HG03565 (cell line): ENCODE measurements around the gene MBTPS2.
"Not testable (repeated sequence)": the region's sequence is repeated elsewhere in the genome, so short reads cannot be mapped to it uniquely, and the experiment has no call there.

Source experiments
- ATAC-seq: cut with Tn5 transposase; IDR thresholded peaks from one replicate; pipeline ENCODE4 v1.9.1; 2021; ENCODE audit warnings: mild to moderate bottlenecking, moderate library complexity; ENCODE audit not compliant: unreplicated experiment

MBTPS2 gene

DNA sequence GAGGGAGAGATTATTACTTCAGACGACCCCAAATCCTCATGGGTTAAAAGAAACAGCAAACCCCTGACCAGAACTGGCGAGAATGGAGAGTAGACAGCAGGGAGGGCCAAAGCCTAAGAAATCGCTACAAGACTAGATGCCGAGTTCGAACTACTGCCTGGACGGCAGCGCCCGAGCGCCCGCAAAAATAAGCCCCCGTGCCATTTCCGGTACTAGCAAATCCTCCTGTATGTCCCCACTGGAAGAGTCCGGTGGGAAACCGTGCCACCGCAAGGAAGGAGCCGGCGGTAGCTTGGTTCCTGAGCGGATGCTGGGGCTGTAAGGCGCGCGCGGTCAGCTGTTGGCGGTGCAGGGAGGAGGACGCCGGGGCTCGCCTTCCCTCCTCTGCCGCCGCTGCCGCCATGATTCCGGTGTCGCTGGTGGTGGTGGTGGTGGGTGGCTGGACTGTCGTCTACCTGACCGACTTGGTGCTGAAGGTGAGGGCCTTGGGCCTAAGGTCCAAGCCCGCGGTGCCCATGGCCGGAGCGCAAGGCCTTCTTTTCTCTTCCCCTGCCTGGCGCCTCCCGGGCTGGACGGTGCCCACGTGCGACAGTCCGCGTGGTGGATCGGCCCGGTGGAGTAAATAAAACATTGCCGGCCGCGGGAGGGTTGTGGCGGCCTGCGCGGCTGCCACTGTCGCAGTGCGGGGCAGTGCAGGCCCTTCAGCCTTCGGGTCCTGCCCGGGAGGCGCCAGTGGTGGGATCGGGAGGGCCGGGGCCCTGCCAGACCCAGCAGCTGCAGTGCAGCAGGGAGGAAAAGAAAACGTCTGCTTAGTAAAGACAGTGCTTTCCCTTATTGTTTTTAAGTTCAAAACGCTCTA lies at the start of gene MBTPS2:
MBTPS2 (plus strand) TSS at position 284 of the 859 bp plus-strand sequence; CDS start at position 402, 118 bp downstream.
- peak; percentile 77 for ATAC-seq

GRCh38 chrX:21798677-21799219 lies 40.7 kb upstream of the MBTPS2 start:
- peak; percentile 88 for ATAC-seq

DNA sequence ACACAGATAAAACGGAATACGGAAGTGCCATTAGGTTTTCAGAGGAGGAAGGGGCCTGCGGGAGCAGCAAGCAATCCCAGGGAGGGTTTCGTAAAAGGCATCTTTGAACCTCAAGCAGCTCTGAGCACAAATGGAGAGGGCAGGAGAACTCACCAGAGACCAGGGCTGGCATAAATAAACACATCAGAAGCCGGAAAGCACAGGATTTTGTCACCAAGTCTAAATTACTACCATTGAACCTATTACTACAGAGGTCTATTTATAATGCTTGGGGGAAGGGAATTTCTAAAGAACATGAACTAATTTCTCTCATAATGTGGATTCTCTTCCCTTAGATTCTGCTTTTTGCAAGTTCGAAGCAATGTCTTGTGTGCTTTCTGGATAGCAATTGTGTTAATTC lies 39.6 kb upstream of the MBTPS2 start:
- ATAC-seq: no peak

DNA sequence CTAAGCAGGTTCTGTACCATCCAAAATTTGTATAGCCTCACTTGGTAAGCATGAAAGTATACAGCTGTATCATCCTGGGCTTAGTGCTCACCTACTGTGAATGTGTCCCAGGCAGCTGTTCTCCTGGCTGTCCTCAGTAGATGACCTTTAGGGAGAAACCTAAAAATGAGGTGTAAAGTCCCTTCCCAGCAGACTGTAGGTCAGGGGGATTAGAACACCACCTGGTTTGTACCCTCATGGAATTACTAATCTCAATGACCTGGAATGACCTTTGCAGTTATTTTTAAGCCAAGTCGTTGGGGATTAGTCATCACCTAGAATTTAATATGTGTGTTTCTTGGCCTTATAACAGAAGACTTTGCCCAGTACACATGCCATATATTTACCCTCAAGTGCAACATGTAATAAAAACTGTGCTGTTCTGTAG lies 39.1 kb upstream of the MBTPS2 start:
- ATAC-seq: no peak

DNA sequence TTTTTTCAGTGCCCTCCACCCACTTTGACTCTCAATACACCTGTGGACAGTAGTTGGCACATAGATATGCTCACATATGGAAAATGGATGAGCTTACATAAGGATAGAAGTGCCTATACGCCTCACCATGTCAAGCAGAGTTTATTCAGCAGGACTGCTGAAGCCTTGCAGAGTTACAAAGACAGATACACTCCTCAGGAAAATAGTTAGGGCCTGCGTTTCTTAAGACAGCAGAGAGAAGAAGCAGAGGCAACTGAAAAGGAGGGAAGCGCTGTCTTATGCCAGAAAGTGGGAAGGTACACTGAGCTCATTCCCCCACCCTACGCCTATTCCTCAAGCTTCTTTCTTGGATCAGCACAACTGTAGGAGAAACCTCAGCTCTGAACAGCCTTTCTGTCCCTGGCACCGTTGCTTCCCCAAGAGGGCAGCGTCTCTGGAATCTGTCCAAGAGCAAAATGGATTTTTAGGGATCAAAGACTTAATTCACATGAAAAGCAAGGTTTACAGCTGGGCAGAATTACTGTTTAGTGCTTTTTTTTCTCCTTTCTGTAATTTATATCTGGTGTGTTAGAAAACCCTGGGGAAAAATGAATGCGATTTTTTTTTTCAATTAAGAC lies 37.3 kb upstream of the MBTPS2 start:
- no peak for ATAC-seq

DNA sequence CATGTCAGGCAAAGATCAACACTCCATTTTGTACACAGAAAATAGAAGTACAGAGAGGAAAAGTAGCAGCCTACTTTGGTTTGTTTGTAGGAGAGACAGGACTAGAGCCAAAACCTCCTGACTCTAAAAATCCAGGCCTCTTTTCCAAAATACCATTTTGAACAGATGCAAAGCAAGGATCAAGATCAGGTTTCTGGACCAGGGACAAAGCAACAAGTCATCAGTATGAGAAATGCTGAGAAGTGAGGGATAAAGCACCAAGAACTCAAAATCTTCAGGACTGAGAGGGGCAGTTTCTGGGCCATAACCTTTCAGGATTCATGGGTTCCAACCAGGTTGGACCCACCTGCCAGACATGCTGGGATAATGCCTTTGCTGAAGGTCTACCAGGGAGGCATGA lies 36.6 kb upstream of the MBTPS2 start:
- no peak for ATAC-seq

GRCh38 chrX:21806691-21807090 lies 32.7 kb upstream of the MBTPS2 start:
- ATAC-seq: no peak

- no peak for ATAC-seq
These were observed 27.6 kb upstream of the MBTPS2 start for GRCh38 chrX:21811832-21812231.

- no peak for ATAC-seq
These were observed 26.8 kb upstream of the MBTPS2 start for GRCh38 chrX:21812628-21813027.

- ATAC-seq: no peak
These were observed 25.6 kb upstream of the MBTPS2 start for GRCh38 chrX:21813612-21814368.

DNA sequence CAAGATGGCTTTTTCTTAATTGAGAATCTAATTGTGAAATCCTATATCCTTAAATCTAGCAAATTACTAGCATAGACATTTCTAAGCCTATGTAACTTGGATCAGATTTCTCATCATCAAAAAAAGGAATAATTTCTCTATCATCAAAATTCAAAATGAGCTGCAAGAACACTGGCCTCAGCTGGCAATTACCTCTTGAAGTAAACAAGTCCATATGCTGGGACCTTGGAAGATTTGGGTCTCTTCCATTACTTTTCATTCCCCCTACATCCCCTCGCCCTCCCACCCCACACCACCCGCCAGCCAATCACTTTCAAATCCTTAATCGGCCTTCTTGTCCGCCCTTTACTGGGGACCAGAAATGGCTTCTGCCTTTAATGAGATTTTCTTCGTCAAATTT lies 23.3 kb upstream of the MBTPS2 start:
- ATAC-seq: no peak

- not testable (repeated sequence) for ATAC-seq
These were observed 19.2 kb upstream of the MBTPS2 start for GRCh38 chrX:21820170-21820569.

DNA sequence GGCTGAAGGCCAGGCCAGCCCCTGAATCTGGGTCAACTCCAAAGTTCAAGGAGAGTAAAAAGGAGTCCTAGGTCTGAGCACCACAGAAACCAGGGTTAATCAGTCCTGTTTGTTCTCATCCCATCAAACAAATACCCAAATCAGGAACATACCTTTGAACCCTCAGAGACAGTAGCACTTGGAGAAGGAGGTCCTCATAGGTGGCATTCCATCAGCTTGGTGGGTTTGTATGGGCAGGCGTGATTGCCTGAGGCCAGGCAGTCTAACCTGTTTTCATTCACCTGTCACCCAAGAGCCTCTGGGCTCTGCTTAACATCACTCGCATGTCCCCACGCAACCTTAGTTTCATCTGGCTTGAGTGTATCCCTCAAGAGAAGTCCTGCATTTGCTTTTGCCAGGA lies 17.5 kb upstream of the MBTPS2 start:
- ATAC-seq: no peak

- no peak for ATAC-seq
These were observed 7.9 kb upstream of the MBTPS2 start for GRCh38 chrX:21831496-21831895.

- no peak for ATAC-seq
These were observed 2.4 kb upstream of the MBTPS2 start for GRCh38 chrX:21837056-21837455.

- peak; percentile 9 for ATAC-seq
These were observed 482 bp upstream of the MBTPS2 start for GRCh38 chrX:21838937-21839333.

- peak; percentile 25 for ATAC-seq
These were observed 752 bp downstream of the MBTPS2 start for GRCh38 chrX:21840193-21840545.

GRCh38 chrX:21843179-21843578 lies 3.8 kb downstream of the MBTPS2 start:
- ATAC-seq: no peak

GRCh38 chrX:21845096-21845495 lies 5.7 kb downstream of the MBTPS2 start:
- ATAC-seq: no peak

- ATAC-seq: no peak
These were observed 7.9 kb downstream of the MBTPS2 start for GRCh38 chrX:21847342-21847741.

DNA sequence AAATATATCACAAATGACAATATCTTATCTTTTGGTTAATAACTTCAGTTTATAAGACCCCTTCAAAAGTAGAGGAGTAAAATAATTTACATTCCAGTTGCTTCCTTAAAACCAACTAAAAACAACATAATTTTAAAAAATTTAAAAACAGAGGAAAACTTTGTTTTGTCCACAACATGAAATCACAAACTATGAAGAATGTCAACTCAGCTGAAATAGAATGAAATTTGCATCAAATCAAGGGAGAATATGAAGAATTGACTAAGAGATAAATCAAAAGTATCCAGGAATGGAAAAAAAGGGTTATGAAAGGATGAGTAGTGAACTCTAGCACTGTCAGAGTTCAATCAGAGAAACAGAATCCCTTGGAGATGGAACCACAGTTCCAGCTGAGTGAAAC lies 14.2 kb downstream of the MBTPS2 start:
- no peak for ATAC-seq
